SH-SY5Y (cell line): ENCODE results near the gene RAB30.

ENCODE experiments used
- GATA2 ChIP-seq: IDR thresholded peaks from 2 replicates; pipeline ENCODE4 v1.6.1; 2011; ENCODE audit warnings: mild to moderate bottlenecking, low read depth, low read length
- GATA3 ChIP-seq: IDR thresholded peaks from 2 replicates; pipeline ENCODE4 v1.6.1; 2011; ENCODE audit warnings: low read depth, mild to moderate bottlenecking, low read length, moderate library complexity

DNA sequence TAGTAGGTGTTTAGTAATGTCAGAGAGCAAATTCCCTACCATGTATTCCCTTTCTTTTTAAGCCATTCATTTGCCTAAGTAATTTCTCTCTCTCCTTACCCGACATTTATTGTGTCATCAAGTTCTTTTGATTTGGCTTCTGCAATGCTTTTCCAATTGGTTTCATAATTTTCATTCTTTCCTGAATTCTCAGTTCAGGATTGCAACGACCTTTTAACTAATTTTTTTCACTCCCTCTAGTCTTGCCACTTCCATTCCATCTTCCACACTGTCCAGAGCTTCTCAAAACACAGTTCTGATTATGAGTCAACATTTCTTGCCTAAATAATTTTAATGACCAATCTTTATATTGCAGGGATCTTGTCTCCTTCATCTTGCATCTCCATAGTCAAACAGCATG lies 41.2 kb upstream of the RAB30 start:
- TF ChIP-seq GATA2 (no peak), GATA3 (no peak)
